Measurements from ENCODE around the gene MACROH2A1.

GRCh38 chr5:135304352-135305221 lies 94.4 kb downstream of the MACROH2A1 start:
- TF ChIP-seq EP300 (IDR thresholded peaks at IDR 0.05; ENCODE audit: borderline replicate concordance) (no peak), ZBTB7A (IDR thresholded peaks at IDR 0.05; ENCODE audit: low read depth) (no peak), USF1 (IDR thresholded peaks at IDR 0.05) (no peak), RAD21 (IDR thresholded peaks at IDR 0.05; ENCODE audit: low read depth) (no peak), FOXM1 (IDR thresholded peaks at IDR 0.05; ENCODE audit: borderline replicate concordance, low read depth) (no peak), TCF12 (IDR thresholded peaks at IDR 0.05; ENCODE audit: low read depth) (no peak)
- TF ChIP-seq, protein P1, sequence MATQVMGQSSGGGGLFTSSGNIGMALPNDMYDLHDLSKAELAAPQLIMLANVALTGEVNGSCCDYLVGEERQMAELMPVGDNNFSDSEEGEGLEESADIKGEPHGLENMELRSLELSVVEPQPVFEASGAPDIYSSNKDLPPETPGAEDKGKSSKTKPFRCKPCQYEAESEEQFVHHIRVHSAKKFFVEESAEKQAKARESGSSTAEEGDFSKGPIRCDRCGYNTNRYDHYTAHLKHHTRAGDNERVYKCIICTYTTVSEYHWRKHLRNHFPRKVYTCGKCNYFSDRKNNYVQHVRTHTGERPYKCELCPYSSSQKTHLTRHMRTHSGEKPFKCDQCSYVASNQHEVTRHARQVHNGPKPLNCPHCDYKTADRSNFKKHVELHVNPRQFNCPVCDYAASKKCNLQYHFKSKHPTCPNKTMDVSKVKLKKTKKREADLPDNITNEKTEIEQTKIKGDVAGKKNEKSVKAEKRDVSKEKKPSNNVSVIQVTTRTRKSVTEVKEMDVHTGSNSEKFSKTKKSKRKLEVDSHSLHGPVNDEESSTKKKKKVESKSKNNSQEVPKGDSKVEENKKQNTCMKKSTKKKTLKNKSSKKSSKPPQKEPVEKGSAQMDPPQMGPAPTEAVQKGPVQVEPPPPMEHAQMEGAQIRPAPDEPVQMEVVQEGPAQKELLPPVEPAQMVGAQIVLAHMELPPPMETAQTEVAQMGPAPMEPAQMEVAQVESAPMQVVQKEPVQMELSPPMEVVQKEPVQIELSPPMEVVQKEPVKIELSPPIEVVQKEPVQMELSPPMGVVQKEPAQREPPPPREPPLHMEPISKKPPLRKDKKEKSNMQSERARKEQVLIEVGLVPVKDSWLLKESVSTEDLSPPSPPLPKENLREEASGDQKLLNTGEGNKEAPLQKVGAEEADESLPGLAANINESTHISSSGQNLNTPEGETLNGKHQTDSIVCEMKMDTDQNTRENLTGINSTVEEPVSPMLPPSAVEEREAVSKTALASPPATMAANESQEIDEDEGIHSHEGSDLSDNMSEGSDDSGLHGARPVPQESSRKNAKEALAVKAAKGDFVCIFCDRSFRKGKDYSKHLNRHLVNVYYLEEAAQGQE (IDR thresholded peaks at IDR 0.05; ENCODE audit: low read depth), result no peak

Measured in Ishikawa (cell line).